ENCODE data around the gene SPRED1. TPM values are rescaled to one million over a fixed set of nuclear protein-coding genes. Genes with fewer than 3 reads are reported as not detected.

Gene SPRED1
- total RNA-seq, 2 experiments from 2014 or later: 0.31 to 0.79 TPM

- Mint-ChIP-seq H3K9me3 (ENCODE audit: insufficient read depth) (no peaks in the 10 kb centered on the region), H3K4me1 (ENCODE audit: low read depth) (no peaks in the 10 kb centered on the region), H3K27ac (no peak overlapping the region), H3K4me3 (no peak overlapping the region), H3K36me3 (ENCODE audit: low read depth) (no peaks in the 10 kb centered on the region), H3K27me3 (ENCODE audit: low read depth) (peaks cover 30% of the 10 kb centered on the region)
- ATAC-seq: no peak
- POLR2A ChIA-PET: no interaction called here
- CTCF ChIA-PET: interaction anchor here (2.4 kb wide), 1 partner anchor 64 kb away, joined by 7 read pairs; no protein-coding TSS in a partner anchor
- DNase-seq: no peak
Measured at GRCh38 chr15:38376081-38376480, 123.4 kb downstream of the SPRED1 start.

- DNase-seq (no peak), ATAC-seq (no peak)
- Mint-ChIP-seq H3K27ac (no peak overlapping the region), H3K4me3 (no peak overlapping the region), H3K4me1 (ENCODE audit: low read depth) (no peaks in the 10 kb centered on the region), H3K27me3 (ENCODE audit: low read depth) (peaks cover 36% of the 10 kb centered on the region), H3K36me3 (ENCODE audit: low read depth) (no peaks in the 10 kb centered on the region), H3K9me3 (ENCODE audit: insufficient read depth) (no peaks in the 10 kb centered on the region)
- ChIA-PET POLR2A (no interaction called here), CTCF (interaction anchor here (1.4 kb wide), 1 partner anchor 12 kb away, joined by 3 read pairs; no protein-coding TSS in a partner anchor)
Measured at GRCh38 chr15:38377636-38378035, 125.0 kb downstream of the SPRED1 start.

GRCh38 chr15:38378161-38378560 is 125.5 kb downstream of the SPRED1 start:
- ATAC-seq (no peak), DNase-seq (no peak)
- CTCF ChIA-PET: no interaction called here
- H3K36me3 Mint-ChIP-seq (ENCODE audit: low read depth): no peaks in the 10 kb centered on the region
- no peak overlapping the region for H3K4me3 Mint-ChIP-seq
- POLR2A ChIA-PET: no interaction called here
- no peak overlapping the region for H3K27ac Mint-ChIP-seq
- H3K9me3 Mint-ChIP-seq (ENCODE audit: insufficient read depth): no peaks in the 10 kb centered on the region
- peaks cover 36% of the 10 kb centered on the region for H3K27me3 Mint-ChIP-seq (ENCODE audit: low read depth)
- H3K4me1 Mint-ChIP-seq (ENCODE audit: low read depth): no peaks in the 10 kb centered on the region

GRCh38 chr15:38389924-38390542 is 137.4 kb downstream of the SPRED1 start:
- ATAC-seq (peak; percentile 69), DNase-seq (peak; percentile 72)
- Mint-ChIP-seq H3K4me3 (no peak overlapping the region), H3K27me3 (ENCODE audit: low read depth) (peaks cover 31% of the 10 kb centered on the region), H3K9me3 (ENCODE audit: insufficient read depth) (no peaks in the 10 kb centered on the region), H3K36me3 (ENCODE audit: low read depth) (no peaks in the 10 kb centered on the region), H3K27ac (no peak overlapping the region), H3K4me1 (ENCODE audit: low read depth) (no peaks in the 10 kb centered on the region)
- CTCF ChIA-PET: interaction anchor here (0.9 to 1.3 kb wide), 4 partner anchors 13 to 37 kb away, joined by 3 read pairs; no protein-coding TSS in a partner anchor
- POLR2A ChIA-PET: no interaction called here

- no peaks in the 10 kb centered on the region for H3K36me3 Mint-ChIP-seq (ENCODE audit: low read depth)
- ATAC-seq: no peak
- peaks cover 29% of the 10 kb centered on the region for H3K27me3 Mint-ChIP-seq (ENCODE audit: low read depth)
- no peaks in the 10 kb centered on the region for H3K9me3 Mint-ChIP-seq (ENCODE audit: insufficient read depth)
- no peak overlapping the region for H3K27ac Mint-ChIP-seq
- no peak for DNase-seq
- no peaks in the 10 kb centered on the region for H3K4me1 Mint-ChIP-seq (ENCODE audit: low read depth)
- ChIA-PET POLR2A (no interaction called here), CTCF (no interaction called here)
- H3K4me3 Mint-ChIP-seq: no peak overlapping the region
Measured at GRCh38 chr15:38391191-38391590, 138.6 kb downstream of the SPRED1 start.

GRCh38 chr15:38398134-38398533 is 145.5 kb downstream of the SPRED1 start:
- Mint-ChIP-seq H3K4me3 (no peak overlapping the region), H3K4me1 (ENCODE audit: low read depth) (no peaks in the 10 kb centered on the region), H3K9me3 (ENCODE audit: insufficient read depth) (no peaks in the 10 kb centered on the region), H3K36me3 (ENCODE audit: low read depth) (no peaks in the 10 kb centered on the region), H3K27me3 (ENCODE audit: low read depth) (peaks cover 40% of the 10 kb centered on the region), H3K27ac (no peak overlapping the region)
- POLR2A ChIA-PET: no interaction called here
- DNase-seq (no peak), ATAC-seq (no peak)
- CTCF ChIA-PET: no interaction called here

GRCh38 chr15:38401106-38401505 is 148.5 kb downstream of the SPRED1 start:
- H3K27ac Mint-ChIP-seq: no peak overlapping the region
- H3K9me3 Mint-ChIP-seq (ENCODE audit: insufficient read depth): no peaks in the 10 kb centered on the region
- ATAC-seq (no peak), DNase-seq (no peak)
- peaks cover 27% of the 10 kb centered on the region for H3K27me3 Mint-ChIP-seq (ENCODE audit: low read depth)
- POLR2A ChIA-PET: no interaction called here
- CTCF ChIA-PET: no interaction called here
- no peak overlapping the region for H3K4me3 Mint-ChIP-seq
- no peaks in the 10 kb centered on the region for H3K4me1 Mint-ChIP-seq (ENCODE audit: low read depth)
- no peaks in the 10 kb centered on the region for H3K36me3 Mint-ChIP-seq (ENCODE audit: low read depth)

- Mint-ChIP-seq H3K27me3 (ENCODE audit: low read depth) (peaks cover 29% of the 10 kb centered on the region), H3K27ac (no peak overlapping the region), H3K9me3 (ENCODE audit: insufficient read depth) (no peaks in the 10 kb centered on the region), H3K36me3 (ENCODE audit: low read depth) (no peaks in the 10 kb centered on the region), H3K4me1 (ENCODE audit: low read depth) (no peaks in the 10 kb centered on the region), H3K4me3 (no peak overlapping the region)
- no peak for ATAC-seq
- DNase-seq: no peak
- ChIA-PET CTCF (no interaction called here), POLR2A (no interaction called here)
Measured at GRCh38 chr15:38401701-38402100, 149.1 kb downstream of the SPRED1 start.

- Mint-ChIP-seq H3K27ac (no peak overlapping the region), H3K4me3 (no peak overlapping the region), H3K4me1 (ENCODE audit: low read depth) (no peaks in the 10 kb centered on the region), H3K9me3 (ENCODE audit: insufficient read depth) (no peaks in the 10 kb centered on the region), H3K36me3 (ENCODE audit: low read depth) (no peaks in the 10 kb centered on the region), H3K27me3 (ENCODE audit: low read depth) (peaks cover 28% of the 10 kb centered on the region)
- no peak for DNase-seq
- CTCF ChIA-PET: no interaction called here
- ATAC-seq: no peak
- POLR2A ChIA-PET: no interaction called here
Measured at GRCh38 chr15:38406436-38406835, 153.8 kb downstream of the SPRED1 start.

Other genes with a start within 250 kb of the SPRED1 start
- 10 to 100 TPM; 42.8 to 43.9 TPM for gene FAM98B, start 201.3 kb downstream of the SPRED1 start, total RNA-seq

All from activated CD8-positive, alpha-beta T cell treated with anti-CD3 and anti-CD28 coated beads, Interleukin-2, amount 10 ng/mL, durations not matched to agents 7 days and 5 days (primary cell).